KOPT-K1 (cell line): ENCODE data around the gene SP2.

ENCODE experiments used
- H3K27ac ChIP-seq: fragments of 200-600 bp; sonication (generic); 2 replicates; pipeline ENCODE4 v1.5.1; 2016; ENCODE audit warnings: antibody characterized with exemption, mild to moderate bottlenecking, low read depth, low read length; ENCODE audit not compliant: poor library complexity, severe bottlenecking
- H3K36me3 ChIP-seq: fragments of 200-600 bp; sonication (generic); 2 replicates; pipeline ENCODE4 v1.5.1; 2017; ENCODE audit warnings: antibody characterized with exemption, mild to moderate bottlenecking, low read length, moderate library complexity; ENCODE audit not compliant: insufficient read depth
- H3K9me3 ChIP-seq: fragments of 200-600 bp; sonication (generic); 2 replicates; pipeline ENCODE4 v1.5.1; 2017; ENCODE audit warnings: antibody characterized with exemption, low read length, mild to moderate bottlenecking; ENCODE audit not compliant: insufficient read depth, poor library complexity, severe bottlenecking

SP2 gene

DNA sequence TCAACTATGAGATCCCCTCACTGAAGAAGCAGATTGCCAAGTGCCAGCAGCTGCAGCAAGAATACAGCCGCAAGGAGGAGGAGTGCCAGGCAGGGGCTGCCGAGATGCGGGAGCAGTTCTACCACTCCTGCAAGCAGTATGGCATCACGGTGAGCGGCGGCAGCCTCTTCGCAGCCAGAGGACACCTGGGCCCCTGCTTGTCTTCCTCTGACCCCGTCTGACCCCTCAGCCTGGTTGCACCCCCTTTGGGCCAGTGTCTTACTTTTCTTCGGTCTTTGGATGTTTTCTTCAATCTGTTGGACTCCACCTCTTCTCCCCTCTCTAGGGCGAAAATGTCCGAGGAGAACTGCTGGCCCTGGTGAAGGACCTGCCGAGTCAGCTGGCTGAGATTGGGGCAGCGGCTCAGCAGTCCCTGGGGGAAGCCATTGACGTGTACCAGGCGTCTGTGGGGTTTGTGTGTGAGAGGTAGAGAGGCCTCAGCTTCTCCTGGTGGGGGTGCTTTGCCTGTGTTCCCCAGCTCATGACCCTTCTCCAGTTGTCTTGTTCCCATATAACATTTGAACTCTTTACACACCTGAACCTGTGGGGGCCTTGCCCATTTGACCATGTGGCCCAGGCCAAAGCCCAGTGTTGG lies 79.3 kb downstream of the SP2 start:
- Histone ChIP-seq H3K9me3 (no peaks in the 10 kb centered on the region), H3K27ac (peak overlapping the region; percentile 93), H3K36me3 (peaks cover 70% of the 10 kb centered on the region)

DNA sequence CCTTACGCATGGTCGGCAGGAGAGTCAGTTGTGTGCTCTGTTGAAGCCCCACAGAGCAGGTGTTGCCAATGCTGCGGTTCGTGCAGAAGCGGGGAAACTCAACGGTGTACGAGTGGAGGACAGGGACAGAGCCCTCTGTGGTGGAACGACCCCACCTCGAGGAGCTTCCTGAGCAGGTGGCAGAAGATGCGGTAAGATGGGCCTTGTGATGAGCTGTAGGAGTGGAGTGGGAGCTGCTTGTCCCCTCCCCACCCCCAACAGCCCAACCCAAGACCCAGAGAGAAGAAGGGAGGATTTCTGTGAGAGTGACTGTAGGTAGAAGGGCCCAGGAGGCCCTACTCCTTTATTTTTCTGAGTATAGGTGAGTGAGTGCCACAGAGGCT lies 79.8 kb downstream of the SP2 start:
- Histone ChIP-seq H3K9me3 (no peaks in the 10 kb centered on the region), H3K36me3 (peaks cover 75% of the 10 kb centered on the region), H3K27ac (peak overlapping the region; percentile 93)

DNA sequence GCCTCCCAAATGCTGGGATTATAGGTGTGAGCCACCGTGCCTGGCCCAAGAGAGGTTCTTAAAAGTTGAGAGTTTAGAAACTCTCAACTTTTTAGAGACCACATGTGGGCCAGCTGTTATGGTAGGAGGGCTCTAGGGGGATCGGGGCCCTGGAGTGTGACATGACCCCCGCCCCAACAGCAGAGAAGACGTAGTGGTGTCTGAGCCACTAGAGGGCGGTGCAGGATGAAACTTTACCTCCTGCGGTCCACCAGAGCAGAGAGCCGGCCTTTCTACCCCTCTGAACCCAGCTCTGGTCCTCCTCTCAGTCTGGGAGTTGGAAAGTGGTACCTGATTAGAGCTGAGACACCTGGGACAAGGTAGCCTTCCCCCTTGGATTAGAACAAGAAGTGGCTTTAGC lies 82.3 kb downstream of the SP2 start:
- H3K9me3 ChIP-seq, result no peaks in the 10 kb centered on the region
- H3K27ac ChIP-seq, result no peak overlapping the region
- peaks cover 94% of the 10 kb centered on the region for H3K36me3 ChIP-seq
